Endothelial cell of umbilical vein (primary cell): ENCODE data around the gene TECPR2.

Experiments used
- EZH2 ChIP-seq: IDR thresholded peaks from 2 replicates; pipeline ENCODE4 v1.6.1; 2012; ENCODE audit warnings: borderline replicate concordance, low read depth, mild to moderate bottlenecking, moderate library complexity, low read length, inconsistent platforms; ENCODE audit not compliant: severe bottlenecking
- FOS ChIP-seq: IDR thresholded peaks from 2 replicates; pipeline ENCODE4 v1.6.1; 2011; ENCODE audit warnings: mild to moderate bottlenecking, low read length, moderate library complexity, borderline replicate concordance; ENCODE audit not compliant: insufficient read depth
- GATA2 ChIP-seq: IDR thresholded peaks from 2 replicates; pipeline ENCODE4 v1.7.0; 2011; ENCODE audit warnings: low read depth, mild to moderate bottlenecking, moderate library complexity, mixed read lengths, low read length; ENCODE audit not compliant: insufficient read length, insufficient read depth
- JUN ChIP-seq: IDR thresholded peaks from 2 replicates; pipeline ENCODE4 v1.6.1; 2011; ENCODE audit warnings: borderline replicate concordance, low read depth; ENCODE audit not compliant: insufficient read length, insufficient read depth
- MYC ChIP-seq: IDR thresholded peaks from one replicate; pipeline ENCODE4 v1.6.1; 2011; ENCODE audit warnings: mild to moderate bottlenecking, low read depth, low read length
- POLR2A ChIP-seq: IDR thresholded peaks from 2 replicates; pipeline ENCODE4 v1.6.1; 2012; ENCODE audit warnings: low read depth, mild to moderate bottlenecking, control low read depth, low read length
- POLR2AphosphoS5 ChIP-seq: IDR thresholded peaks from 2 replicates; pipeline ENCODE4 v1.6.1; 2012; ENCODE audit warnings: low read depth, mild to moderate bottlenecking, control low read depth, low read length, moderate library complexity; ENCODE audit not compliant: insufficient read depth
- TF ChIP-seq, protein P1 (sequence below), 2 donors: IDR thresholded peaks; 1 replicate in 1 of 2; 2 replicates in 1 of 2; pipeline ENCODE4 v1.5.1; 2011; ENCODE audit warnings: low read length in 2 of 2, mild to moderate bottlenecking in 2 of 2, moderate library complexity in 2 of 2, control low read depth in 1 of 2, inconsistent platforms in 1 of 2, low read depth in 1 of 2; ENCODE audit not compliant: insufficient read depth in 1 of 2; ENCODE audit errors: extremely low read depth in 1 of 2
- TF ChIP-seq, protein P2 (sequence below): IDR thresholded peaks from 2 replicates; pipeline ENCODE4 v1.6.1; 2011; ENCODE audit not compliant: insufficient read depth, insufficient read length

DNA sequence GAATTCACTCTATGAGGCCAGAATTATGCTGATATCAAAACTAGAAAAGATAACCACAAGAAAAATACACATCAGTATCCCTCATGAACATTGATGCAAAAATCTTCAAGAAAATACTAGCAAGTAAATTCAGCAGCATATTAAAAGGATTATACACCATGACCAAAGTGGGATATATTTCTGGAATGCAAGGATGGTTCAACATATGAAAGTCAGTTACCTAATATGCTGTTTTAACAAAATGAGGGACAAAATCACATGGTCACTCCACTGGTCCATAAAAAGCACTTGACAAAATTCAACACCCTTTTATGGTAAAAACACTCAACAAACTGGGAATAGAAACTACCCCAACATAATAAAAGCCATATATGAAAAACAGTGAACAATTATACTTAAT, 40.3 kb downstream of the TECPR2 start:
- TF ChIP-seq, protein P1, sequence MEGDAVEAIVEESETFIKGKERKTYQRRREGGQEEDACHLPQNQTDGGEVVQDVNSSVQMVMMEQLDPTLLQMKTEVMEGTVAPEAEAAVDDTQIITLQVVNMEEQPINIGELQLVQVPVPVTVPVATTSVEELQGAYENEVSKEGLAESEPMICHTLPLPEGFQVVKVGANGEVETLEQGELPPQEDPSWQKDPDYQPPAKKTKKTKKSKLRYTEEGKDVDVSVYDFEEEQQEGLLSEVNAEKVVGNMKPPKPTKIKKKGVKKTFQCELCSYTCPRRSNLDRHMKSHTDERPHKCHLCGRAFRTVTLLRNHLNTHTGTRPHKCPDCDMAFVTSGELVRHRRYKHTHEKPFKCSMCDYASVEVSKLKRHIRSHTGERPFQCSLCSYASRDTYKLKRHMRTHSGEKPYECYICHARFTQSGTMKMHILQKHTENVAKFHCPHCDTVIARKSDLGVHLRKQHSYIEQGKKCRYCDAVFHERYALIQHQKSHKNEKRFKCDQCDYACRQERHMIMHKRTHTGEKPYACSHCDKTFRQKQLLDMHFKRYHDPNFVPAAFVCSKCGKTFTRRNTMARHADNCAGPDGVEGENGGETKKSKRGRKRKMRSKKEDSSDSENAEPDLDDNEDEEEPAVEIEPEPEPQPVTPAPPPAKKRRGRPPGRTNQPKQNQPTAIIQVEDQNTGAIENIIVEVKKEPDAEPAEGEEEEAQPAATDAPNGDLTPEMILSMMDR (IDR thresholded peaks at IDR 0.05; ENCODE audit: extremely low read depth in 1 of 2, insufficient read depth in 1 of 2, low read depth in 1 of 2, low read length in 2 of 2): no peak
- TF ChIP-seq EZH2 (no peak), POLR2AphosphoS5 (no peak), JUN (no peak), POLR2A (no peak), GATA2 (no peak), MYC (no peak), FOS (no peak)
- TF ChIP-seq, protein P2, sequence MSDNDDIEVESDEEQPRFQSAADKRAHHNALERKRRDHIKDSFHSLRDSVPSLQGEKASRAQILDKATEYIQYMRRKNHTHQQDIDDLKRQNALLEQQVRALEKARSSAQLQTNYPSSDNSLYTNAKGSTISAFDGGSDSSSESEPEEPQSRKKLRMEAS: no peak
